Upper lobe of right lung (tissue), 1 donor: Measurements from ENCODE around the gene MMUT. TPM values are rescaled to one million over a fixed set of nuclear protein-coding genes. Genes with fewer than 3 reads are reported as not detected.
"Not testable (repeated sequence)": the region's sequence is repeated elsewhere in the genome, so short reads cannot be mapped to it uniquely, and the experiment has no call there.

ENCODE experiments used
- ATAC-seq: fragments of 200-7000 bp; cut with Tn5 transposase; one replicate; pipeline ENCODE4 v1.9.1; 2020; ENCODE audit warnings: mild to moderate bottlenecking, moderate library complexity
- DNase-seq: peaks from one replicate; pipeline ENCODE4 v3.0.0-alpha.2; 2020
- H3K27ac ChIP-seq: fragments of 200-600 bp; one replicate; pipeline ENCODE4 v1.8.0; 2022
- H3K27me3 ChIP-seq: fragments of 200-600 bp; one replicate; pipeline ENCODE4 v1.8.0; 2022; ENCODE audit warnings: mild to moderate bottlenecking
- H3K36me3 ChIP-seq: fragments of 200-600 bp; one replicate; pipeline ENCODE4 v1.8.0; 2022
- H3K4me1 ChIP-seq: fragments of 200-600 bp; one replicate; pipeline ENCODE4 v1.8.0; 2022
- H3K4me3 ChIP-seq: fragments of 200-600 bp; one replicate; pipeline ENCODE4 v1.8.0; 2022; ENCODE audit warnings: mild to moderate bottlenecking
- H3K9me3 ChIP-seq: fragments of 200-600 bp; one replicate; pipeline ENCODE4 v1.8.0; 2022
- intact Hi-C: fragments of 100-400 bp; cut with DNase I; formaldehyde crosslinking; loops from one replicate; pipeline ENCODE4 v1.11.0; 2022
- total RNA-seq: library from RNA; stranded (reverse); fragmentation: NEBNext Ultra II Directional; extraction: Animal tissue kit (Norgen Biotek cat#: 25700); gene quantifications from one replicate; pipeline ENCODE4 v1.2.1, GENCODE V29; 2021
- TF ChIP-seq, protein P1 (sequence below): fragments of 200-600 bp; IDR thresholded peaks from one replicate; pipeline ENCODE4 v1.8.0; 2022; ENCODE audit warnings: antibody characterized with exemption
- donor health status: DM: no; HTN: yes; CAD: no; lungs with severe emphysema.

Gene MMUT
- total RNA-seq, 1 donor from 2014 or later = 23.3 TPM

DNA sequence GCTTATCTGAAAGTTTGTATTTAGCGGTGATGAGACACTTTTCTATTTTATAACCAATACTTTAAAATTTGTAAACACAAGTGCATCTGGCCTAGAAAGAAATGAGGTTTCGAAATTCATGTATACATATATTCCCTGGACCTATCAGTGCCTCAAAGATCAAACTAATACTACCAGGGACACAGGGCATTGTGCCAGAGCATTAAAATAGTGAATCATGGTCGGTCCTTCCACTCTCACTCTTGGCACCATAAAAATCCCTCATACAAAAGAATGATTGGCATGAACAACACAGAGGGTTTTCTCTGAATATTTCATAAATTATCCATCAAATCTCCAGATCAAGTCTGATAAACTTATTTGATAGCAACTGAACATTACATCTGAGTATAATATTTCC is 62.0 kb downstream of the MMUT start:
- Histone ChIP-seq H3K27me3 (no peaks in the 10 kb centered on the region), H3K36me3 (no peaks in the 10 kb centered on the region), H3K4me1 (no peaks in the 10 kb centered on the region), H3K9me3 (no peaks in the 10 kb centered on the region), H3K27ac (no peak overlapping the region), H3K4me3 (no peak overlapping the region)
- DNase-seq = no peak
- ATAC-seq = no peak
- intact Hi-C loops = no loop called here
- TF ChIP-seq, protein P1, sequence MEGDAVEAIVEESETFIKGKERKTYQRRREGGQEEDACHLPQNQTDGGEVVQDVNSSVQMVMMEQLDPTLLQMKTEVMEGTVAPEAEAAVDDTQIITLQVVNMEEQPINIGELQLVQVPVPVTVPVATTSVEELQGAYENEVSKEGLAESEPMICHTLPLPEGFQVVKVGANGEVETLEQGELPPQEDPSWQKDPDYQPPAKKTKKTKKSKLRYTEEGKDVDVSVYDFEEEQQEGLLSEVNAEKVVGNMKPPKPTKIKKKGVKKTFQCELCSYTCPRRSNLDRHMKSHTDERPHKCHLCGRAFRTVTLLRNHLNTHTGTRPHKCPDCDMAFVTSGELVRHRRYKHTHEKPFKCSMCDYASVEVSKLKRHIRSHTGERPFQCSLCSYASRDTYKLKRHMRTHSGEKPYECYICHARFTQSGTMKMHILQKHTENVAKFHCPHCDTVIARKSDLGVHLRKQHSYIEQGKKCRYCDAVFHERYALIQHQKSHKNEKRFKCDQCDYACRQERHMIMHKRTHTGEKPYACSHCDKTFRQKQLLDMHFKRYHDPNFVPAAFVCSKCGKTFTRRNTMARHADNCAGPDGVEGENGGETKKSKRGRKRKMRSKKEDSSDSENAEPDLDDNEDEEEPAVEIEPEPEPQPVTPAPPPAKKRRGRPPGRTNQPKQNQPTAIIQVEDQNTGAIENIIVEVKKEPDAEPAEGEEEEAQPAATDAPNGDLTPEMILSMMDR = no peak

DNA sequence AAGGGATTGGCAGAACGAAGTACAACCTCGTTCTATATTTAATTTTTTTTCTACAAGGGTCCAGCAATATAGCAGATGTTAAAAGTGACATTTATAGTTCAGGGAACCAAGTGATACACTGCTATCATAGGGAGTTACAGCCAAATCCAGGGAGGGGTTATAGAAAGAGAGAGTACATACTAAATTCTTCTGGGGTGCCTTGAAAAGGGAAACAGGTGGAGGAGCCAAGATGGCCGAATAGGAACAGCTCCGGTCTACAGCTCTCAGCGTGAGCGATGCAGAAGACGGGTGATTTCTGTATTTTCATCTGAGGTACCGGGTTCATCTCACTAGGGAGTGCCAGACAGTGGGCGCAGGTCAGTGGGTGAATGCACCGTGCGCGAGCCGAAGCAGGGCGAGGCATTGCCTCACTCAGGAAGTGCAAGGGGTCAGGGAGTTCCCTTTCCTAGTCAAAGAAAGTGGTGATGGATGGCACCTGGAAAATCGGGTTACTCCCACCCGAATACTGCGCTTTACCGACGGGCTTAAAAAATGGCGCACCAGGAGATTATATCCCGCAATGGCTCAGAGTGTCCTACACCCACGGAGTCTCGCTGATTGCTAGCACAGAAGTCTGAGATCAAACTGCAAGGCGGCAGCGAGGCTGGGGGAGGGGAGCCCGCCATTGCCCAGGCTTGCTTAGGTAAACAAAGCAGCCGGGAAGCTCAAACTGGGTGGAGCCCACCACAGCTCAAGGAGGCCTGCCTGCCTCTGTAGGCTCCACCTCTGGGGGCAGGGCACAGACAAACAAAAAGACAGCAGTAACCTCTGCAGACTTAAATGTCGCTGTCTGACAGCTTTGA is 76.2 kb downstream of the MMUT start:
- intact Hi-C loops, H3K27me3 ChIP-seq, H3K4me1 ChIP-seq, H3K9me3 ChIP-seq, DNase-seq, H3K27ac ChIP-seq, ATAC-seq, H3K36me3 ChIP-seq, H3K4me3 ChIP-seq: not testable (repeated sequence)

DNA sequence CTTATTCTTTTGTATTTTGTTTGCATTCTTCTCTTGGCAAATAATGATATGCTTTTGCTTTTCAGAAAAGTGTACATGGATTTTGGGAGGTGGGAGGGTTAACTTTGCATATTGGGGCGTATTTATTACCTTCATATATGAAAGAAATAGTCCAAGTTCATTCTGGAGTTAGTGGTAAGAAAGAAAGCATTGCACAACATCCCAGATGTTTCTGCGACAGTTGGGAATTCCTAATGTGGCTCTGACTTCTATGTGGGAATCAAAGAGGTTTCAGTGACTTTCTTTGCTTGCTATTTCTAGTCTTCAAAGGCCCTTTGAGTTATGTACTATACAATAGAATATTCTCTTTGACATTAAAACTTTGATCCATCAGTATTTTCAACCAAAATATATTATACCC is 78.1 kb downstream of the MMUT start:
- Histone ChIP-seq H3K4me1 (no peaks in the 10 kb centered on the region), H3K9me3 (no peaks in the 10 kb centered on the region), H3K4me3 (no peak overlapping the region), H3K27ac (no peak overlapping the region), H3K36me3 (no peaks in the 10 kb centered on the region), H3K27me3 (no peaks in the 10 kb centered on the region)
- ATAC-seq (no peak), DNase-seq (no peak)
- intact Hi-C loops = no loop called here
- TF ChIP-seq, protein P1 = no peak

Other genes with a start within 250 kb of the MMUT start
- gene CENPQ, start 117 bp upstream of the MMUT start, total RNA-seq = 3.8 TPM
- gene GLYATL3, start 36.7 kb upstream of the MMUT start, total RNA-seq = not detected
- gene C6orf141, start 87.4 kb upstream of the MMUT start, total RNA-seq = 2.1 TPM
- not detected for gene RHAG, start 173.6 kb upstream of the MMUT start, total RNA-seq